Liver (tissue), 3 donors: Measurements from ENCODE around the gene MYO18B.
A peak's percentile ranks its signal among the peaks of the same experiment; 100 is the strongest.

Source experiments
- FOXA2 ChIP-seq: IDR thresholded peaks from 2 replicates; pipeline ENCODE4 v1.6.1; 2016; ENCODE audit warnings: antibody characterized with exemption
- HNF4A ChIP-seq, 2 donors: conservative IDR thresholded peaks; 2 replicates each; pipeline ENCODE4 v1.6.1; 2016; ENCODE audit warnings: antibody characterized with exemption in 2 of 2, mild to moderate bottlenecking in 2 of 2
- JUND ChIP-seq, 2 donors: IDR thresholded peaks; 2 replicates each; pipeline ENCODE4 v1.6.1; 2016; ENCODE audit warnings: antibody characterized with exemption in 2 of 2
- NR2F2 ChIP-seq: IDR thresholded peaks from 2 replicates; pipeline ENCODE4 v1.6.1; 2016; ENCODE audit warnings: antibody characterized with exemption
- RAD21 ChIP-seq, 2 donors: IDR thresholded peaks; 2 replicates each; pipeline ENCODE4 v1.6.1; 2016; ENCODE audit warnings: antibody characterized with exemption in 2 of 2, mild to moderate bottlenecking in 2 of 2
- RXRA ChIP-seq, 2 donors: IDR thresholded peaks; 2 replicates each; pipeline ENCODE4 v1.6.1; 2017 to 2018; ENCODE audit warnings: antibody characterized with exemption in 2 of 2, mild to moderate bottlenecking in 1 of 2
- SP1 ChIP-seq: IDR thresholded peaks from 2 replicates; pipeline ENCODE4 v1.6.1; 2018; ENCODE audit warnings: antibody characterized with exemption, mild to moderate bottlenecking
- TAF1 ChIP-seq: conservative IDR thresholded peaks from 2 replicates; pipeline ENCODE4 v1.6.1; 2016; ENCODE audit warnings: antibody characterized with exemption, mild to moderate bottlenecking
- YY1 ChIP-seq: IDR thresholded peaks from 2 replicates; pipeline ENCODE4 v1.6.1; 2016; ENCODE audit warnings: antibody characterized with exemption, mild to moderate bottlenecking
- TF ChIP-seq, protein P1 (sequence below): fragments of 150-350 bp; IDR thresholded peaks from 2 replicates; pipeline ENCODE4 v1.5.1; 2017; ENCODE audit warnings: improper control_type of control experiment, low read depth, low read length; ENCODE audit not compliant: missing input control
- TF ChIP-seq, protein P2 (sequence below): IDR thresholded peaks from 2 replicates; pipeline ENCODE4 v1.6.1; 2016; ENCODE audit warnings: antibody characterized with exemption
- TF ChIP-seq, protein P3 (sequence below): IDR thresholded peaks from 2 replicates; pipeline ENCODE4 v1.6.1; 2016; ENCODE audit warnings: antibody characterized with exemption
- donor health status: healthy.
- donor health status: healthy.

DNA sequence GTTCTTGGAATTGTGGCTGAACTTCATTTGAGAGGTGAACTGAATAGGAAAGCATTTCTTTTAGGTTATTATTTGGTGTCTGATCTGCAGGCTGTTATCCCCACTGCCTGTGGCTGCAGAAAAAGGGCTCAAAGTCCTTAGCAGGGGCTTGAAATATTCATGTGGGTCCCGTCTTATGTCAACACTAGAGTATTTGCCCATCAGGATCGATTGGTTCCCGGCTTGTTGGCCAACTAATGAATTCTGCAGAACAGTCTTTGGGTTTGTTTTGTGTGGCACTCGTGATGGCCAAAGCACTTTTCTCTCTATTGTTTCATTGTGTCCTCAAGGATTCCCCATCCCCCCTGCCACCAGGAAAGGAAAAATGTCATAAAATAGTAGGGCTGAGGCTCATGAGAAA, 211.9 kb downstream of the MYO18B start:
- TF ChIP-seq, protein P1, sequence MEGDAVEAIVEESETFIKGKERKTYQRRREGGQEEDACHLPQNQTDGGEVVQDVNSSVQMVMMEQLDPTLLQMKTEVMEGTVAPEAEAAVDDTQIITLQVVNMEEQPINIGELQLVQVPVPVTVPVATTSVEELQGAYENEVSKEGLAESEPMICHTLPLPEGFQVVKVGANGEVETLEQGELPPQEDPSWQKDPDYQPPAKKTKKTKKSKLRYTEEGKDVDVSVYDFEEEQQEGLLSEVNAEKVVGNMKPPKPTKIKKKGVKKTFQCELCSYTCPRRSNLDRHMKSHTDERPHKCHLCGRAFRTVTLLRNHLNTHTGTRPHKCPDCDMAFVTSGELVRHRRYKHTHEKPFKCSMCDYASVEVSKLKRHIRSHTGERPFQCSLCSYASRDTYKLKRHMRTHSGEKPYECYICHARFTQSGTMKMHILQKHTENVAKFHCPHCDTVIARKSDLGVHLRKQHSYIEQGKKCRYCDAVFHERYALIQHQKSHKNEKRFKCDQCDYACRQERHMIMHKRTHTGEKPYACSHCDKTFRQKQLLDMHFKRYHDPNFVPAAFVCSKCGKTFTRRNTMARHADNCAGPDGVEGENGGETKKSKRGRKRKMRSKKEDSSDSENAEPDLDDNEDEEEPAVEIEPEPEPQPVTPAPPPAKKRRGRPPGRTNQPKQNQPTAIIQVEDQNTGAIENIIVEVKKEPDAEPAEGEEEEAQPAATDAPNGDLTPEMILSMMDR, result no peak
- TF ChIP-seq RAD21 (IDR thresholded peaks at IDR 0.05) (no peak), TAF1 (no peak), NR2F2 (no peak), JUND (IDR thresholded peaks at IDR 0.05) (no peak), RXRA (IDR thresholded peaks at IDR 0.05) (no peak), YY1 (no peak), HNF4A (conservative IDR thresholded peaks at IDR 0.05) (peak in 1 of 2 donors; percentile 13), SP1 (no peak), FOXA2 (no peak)
- TF ChIP-seq, protein P2, sequence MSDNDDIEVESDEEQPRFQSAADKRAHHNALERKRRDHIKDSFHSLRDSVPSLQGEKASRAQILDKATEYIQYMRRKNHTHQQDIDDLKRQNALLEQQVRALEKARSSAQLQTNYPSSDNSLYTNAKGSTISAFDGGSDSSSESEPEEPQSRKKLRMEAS, result no peak
- TF ChIP-seq, protein P3, sequence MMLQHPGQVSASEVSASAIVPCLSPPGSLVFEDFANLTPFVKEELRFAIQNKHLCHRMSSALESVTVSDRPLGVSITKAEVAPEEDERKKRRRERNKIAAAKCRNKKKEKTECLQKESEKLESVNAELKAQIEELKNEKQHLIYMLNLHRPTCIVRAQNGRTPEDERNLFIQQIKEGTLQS, result no peak
